Ovary (tissue), 3 donors: ENCODE data around the gene GLI1.

Source experiments
- CTCF ChIP-seq, 3 donors: fragments of 450-650 bp in 2 of 3; fragments of 200-600 bp in 1 of 3; IDR thresholded peaks; one replicate each; pipeline versions ENCODE4 v1.5.1 to v1.8.0; 2016 to 2022; ENCODE audit warnings: antibody characterized with exemption in 3 of 3, mild to moderate bottlenecking in 1 of 3
- EP300 ChIP-seq: sonication (generic); formaldehyde crosslinking; IDR thresholded peaks from one replicate; pipeline ENCODE4 v1.6.1; 2017; ENCODE audit warnings: antibody characterized with exemption
- POLR2A ChIP-seq: fragments of 450-650 bp; IDR thresholded peaks from one replicate; pipeline ENCODE4 v1.6.1; 2017; ENCODE audit warnings: antibody characterized with exemption, mild to moderate bottlenecking, moderate library complexity
- donor health status: DM: no; HTN: no; CAD: no.

DNA sequence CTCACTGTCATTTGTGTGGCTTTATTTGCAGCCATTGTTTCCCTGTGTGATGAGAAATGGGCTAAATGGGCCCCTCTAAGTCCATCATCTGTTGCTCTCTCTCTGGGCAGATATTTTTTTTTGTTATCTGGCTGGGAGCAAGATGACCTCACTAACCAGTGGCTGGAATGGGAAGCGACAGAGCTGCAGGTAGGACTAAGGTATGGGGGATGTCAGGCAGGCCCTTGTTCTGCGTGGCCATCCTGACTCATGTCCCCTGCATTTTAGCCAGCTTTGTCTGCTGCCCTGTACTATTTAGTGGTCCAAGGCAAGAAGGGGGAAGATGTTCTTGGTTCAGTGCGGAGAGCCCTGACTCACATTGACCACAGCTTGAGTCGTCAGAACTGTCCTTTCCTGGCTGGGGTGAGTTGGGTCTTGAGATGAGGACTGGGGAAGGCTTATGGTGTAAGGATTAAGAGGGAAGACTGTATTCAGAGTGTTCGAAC, 29.6 kb downstream of the GLI1 start:
- TF ChIP-seq POLR2A (no peak), EP300 (no peak), CTCF (IDR thresholded peaks at IDR 0.05) (no peak)
